Measurements from ENCODE around the gene CSK.
A peak's percentile ranks its signal among the peaks of the same experiment; 100 is the strongest.

Gene CSK

DNA sequence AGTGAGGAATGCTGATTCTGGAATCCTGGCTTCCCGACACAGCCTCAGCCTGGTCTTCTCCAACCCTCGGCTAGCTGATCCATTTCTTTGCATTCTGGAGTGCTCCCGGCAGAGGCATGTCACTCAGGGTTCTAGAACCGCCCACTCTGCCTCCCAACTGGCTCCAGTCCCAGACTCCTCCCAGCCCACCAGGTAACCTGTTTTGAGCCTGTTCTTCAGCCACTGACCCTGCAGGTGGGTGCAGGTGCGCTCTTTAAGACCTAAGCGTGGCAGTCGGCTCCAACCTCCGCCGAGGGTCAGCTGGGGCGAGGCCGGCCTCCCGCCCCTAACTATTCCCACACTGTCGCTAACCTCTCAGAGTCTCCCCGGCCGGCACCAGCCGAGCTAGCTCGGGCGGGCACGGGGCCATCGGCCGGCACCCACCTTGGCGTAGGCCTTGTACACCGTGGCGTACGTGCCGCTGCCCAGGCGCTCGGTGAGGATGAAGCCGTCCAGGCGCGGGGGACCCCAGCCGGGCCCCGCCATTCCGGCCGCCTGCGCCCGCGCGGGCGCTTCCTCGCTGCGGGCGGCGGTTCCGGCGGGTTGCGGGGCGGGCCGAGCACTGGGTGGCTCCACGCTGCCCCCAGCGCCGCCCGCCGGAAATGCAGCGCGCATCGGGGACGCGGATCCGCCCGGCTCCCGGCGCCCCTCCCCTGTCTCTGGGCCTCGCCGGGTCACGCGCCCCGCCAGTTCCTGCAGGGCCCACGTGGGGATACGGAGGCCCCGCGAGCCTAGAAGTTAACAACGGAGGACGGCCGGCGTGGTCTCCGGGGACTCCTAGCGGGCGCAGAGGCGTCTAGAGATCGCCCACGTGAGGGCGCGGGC lies 60.9 kb downstream of the CSK start, which contains the start of gene ULK3:
TSS of gene ULK3 (minus strand) at position 576 of the 864 bp plus-strand sequence. CDS start at position 525, 51 bp downstream.
- DNase-seq (ENCODE audit: low read depth in 3 of 3), result peak; percentile 84 to 94 (median 86)

DNA sequence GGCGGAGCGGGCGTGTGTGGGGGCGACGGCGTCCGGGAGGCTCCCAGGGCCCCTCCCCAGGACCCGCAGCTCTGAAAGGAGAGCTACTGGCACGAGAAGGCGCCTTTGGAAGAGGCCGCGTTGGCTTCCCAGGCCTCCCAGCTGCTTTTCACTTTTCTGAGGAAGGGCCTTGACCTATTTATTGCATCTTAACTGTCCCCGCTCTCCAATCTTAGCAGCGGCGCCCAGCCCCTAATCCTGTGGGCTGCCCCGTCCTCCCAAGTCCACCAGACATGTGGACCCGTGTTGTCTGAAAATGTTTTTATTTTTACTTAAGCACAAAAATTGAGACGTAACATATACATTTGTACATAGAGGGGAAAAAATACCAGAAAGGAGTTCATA lies 61.6 kb downstream of the CSK start:
- no peak for DNase-seq (ENCODE audit: low read depth in 3 of 3)

DNA sequence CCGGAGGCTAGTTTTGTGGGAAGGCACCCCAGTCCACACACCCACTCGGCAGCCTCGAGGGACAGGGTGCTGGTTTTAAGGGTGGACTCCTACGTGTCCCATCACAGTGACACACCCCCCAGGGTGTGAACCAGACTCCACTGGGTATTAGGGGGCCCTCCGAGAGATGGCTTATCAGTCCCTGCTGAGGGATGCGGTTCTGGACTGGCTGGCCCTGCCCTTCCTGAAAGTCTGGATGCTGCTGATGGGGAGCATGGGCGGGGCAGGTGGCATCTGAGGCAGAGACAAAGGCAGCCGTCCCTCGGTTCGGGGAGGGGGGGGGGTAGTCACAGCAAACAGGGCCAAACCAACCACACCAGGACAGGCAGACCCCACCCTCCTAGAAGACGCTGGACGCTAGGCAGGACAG lies 62.0 kb downstream of the CSK start:
- no peak for DNase-seq (ENCODE audit: low read depth in 3 of 3)

DNA sequence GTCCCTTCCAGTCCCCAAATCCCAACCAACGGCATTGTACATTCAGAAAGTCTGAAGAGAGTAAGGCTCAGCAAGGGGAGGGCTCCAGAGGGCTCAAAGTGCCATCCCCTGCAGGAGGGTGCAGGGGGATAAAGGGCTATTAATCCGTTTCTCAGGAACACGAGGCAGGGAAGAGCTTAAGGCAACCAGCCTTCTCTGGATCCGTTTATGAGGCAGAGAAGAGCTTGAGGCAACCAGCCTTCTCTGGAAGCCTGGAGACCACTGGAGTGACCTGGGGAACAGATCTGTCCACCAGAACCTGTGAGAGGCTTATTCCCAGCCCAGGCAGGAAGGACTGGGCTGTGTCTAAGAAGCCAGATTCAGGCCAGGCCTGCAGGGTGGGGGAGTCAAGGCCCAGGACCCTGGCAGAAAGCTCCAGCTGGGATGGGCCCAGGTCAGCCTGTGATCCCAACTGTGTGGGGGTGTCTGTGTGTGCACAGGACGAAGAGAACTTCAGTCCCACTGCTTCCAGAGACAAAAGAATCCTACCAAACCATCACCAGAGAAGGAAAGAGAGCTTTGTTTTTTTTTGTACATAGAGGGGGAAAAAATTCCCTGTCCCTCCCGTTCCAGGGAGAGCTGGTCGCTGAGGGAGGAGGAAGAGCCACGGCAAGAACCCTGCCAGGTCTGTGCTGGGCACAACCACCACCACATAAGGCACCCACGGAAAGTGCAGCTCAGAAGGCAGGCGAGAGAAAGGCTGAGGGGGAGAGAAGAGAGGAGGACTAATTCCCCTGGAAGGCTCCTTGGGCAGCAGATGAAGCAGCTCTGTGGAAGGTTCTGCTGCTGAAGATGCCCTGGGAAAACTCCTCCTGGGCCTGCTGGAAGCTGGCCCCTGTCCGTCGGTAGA lies 62.7 kb downstream of the CSK start:
- no peak for DNase-seq (ENCODE audit: low read depth in 3 of 3)

DNA sequence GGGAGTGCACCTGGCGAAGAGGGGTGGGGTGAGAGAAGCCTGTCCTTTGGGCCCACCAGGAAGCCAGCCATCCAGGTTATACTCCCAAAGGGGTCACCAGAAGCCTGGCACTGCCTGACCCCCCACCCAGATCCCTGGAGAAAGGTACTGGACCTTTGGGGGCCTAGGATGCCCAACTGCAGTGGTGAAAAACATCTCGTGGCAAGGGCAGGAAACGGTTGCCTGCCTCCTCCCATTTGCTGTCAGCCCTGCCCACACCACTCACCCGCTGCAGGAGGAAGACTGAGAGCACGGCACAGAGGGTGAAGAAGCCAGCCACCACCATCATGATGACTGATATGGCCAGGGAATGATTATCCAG lies 63.3 kb downstream of the CSK start:
- DNase-seq (ENCODE audit: low read depth in 3 of 3), result peak; percentile 33 to 54 (median 35)

DNA sequence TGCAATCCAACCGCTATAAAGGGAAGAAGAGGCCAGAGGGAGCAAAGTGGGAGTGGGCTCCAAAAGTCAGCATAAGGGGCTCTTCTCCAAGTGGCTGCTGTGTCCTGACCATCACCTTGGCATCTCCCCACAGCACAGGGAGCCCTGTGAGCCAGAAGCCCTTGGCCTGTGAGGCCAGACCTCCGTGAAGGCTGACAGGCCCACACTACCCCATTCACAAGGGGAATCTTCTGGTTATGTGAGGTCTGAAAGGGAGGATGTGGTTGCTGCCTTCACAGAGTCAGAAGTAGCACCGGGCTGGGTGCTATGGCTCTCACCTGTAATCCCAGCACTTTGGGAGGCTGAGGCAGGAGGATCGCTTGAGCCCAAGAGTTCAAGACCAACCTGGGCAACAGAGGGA lies 63.7 kb downstream of the CSK start:
- no peak for DNase-seq (ENCODE audit: low read depth in 3 of 3)

DNA sequence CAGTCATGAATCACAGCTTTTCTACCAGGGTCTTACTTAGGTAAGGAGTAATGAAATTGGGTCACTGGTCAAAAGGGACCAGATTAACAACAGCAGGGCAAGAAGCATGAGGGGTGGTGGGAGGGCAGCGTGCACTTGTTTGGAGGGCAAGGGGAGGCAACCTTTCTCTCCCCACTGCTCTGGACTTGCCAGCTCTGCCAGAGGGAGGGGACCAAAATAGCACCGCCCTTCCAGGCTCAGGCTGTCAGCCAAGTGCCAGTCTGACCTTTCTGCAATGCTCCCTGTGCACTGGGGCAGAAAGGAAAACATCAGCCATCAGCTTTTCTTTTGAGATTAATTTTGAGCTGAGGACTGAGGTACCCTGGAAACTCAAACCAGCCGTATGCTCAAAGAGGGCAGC lies 65.6 kb downstream of the CSK start:
- no peak for DNase-seq (ENCODE audit: low read depth in 3 of 3)

DNA sequence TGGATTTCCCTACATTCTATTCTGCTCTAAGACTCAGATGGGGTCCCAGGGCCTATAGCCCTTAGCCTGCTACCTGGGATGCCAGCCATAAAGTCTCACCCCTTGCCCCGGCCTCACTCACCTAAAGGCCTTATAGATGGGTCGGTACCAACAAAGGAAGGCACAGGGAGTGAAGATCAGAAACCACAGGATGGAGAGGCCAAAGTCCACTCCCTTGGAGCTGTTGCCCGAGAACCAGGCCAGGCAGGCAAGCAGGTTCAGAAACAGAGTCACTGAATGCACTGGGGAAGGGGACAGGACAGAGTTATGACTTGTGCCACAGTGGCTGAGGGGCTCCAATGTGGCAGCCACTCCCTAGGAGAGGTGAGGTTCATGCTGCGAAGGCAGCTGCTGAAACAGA lies 68.5 kb downstream of the CSK start:
- DNase-seq (ENCODE audit: low read depth in 3 of 3), result no peak

DNA sequence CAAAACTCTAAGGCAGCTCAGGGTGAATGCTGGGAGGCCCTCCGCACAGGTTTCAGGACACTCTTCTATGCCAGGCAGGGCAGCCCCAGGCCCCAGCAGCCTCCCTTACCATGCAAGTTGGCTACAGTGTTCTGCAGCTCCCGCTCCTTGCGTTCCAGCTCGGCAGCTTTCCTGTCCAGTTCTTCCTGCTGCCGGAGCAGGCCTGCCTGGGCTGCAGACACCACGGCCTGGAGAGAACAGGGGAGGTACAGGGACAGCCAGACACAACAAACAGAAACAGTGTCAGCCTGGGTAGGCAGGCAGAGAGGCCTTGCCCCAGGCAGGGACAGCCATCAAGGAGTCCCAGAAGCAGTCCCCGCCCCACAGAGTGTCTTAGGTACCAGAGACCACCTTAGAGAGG lies 70.1 kb downstream of the CSK start:
- no peak for DNase-seq (ENCODE audit: low read depth in 3 of 3)
